Chondrocyte (in vitro differentiated cells): ENCODE data around the gene ALPL. TPM values are rescaled to one million over a fixed set of nuclear protein-coding genes. Genes with fewer than 3 reads are reported as not detected.

Experiments used
- DNase-seq: peaks from one replicate; pipeline ENCODE4 v3.0.0; 2021; ENCODE audit warnings: mixed read lengths, low spot score
- H3K27ac Mint-ChIP-seq: one replicate; pipeline ENCODE4 v1.8.0; 2021; ENCODE audit warnings: mild to moderate bottlenecking, moderate library complexity, mixed read lengths; ENCODE audit not compliant: unreplicated experiment
- H3K27me3 Mint-ChIP-seq: 2 replicates; pipeline ENCODE4 v1.8.0; 2021; ENCODE audit warnings: low read depth, mixed read lengths
- H3K36me3 Mint-ChIP-seq: 2 replicates; pipeline ENCODE4 v1.8.0; 2021; ENCODE audit warnings: low read depth, mixed read lengths
- H3K4me1 Mint-ChIP-seq: 2 replicates; pipeline ENCODE4 v1.8.0; 2021; ENCODE audit warnings: low read depth, mild to moderate bottlenecking, mixed read lengths
- H3K4me3 Mint-ChIP-seq: one replicate; pipeline ENCODE4 v1.8.0; 2021; ENCODE audit warnings: mild to moderate bottlenecking, moderate library complexity, mixed read lengths; ENCODE audit not compliant: unreplicated experiment
- H3K9me3 Mint-ChIP-seq: 2 replicates; pipeline ENCODE4 v1.8.0; 2021; ENCODE audit warnings: low read depth, mixed read lengths
- total RNA-seq: library from RNA; stranded (reverse); gene quantifications from 3 replicates; pipeline ENCODE4 v1.2.1, GENCODE V29; 2021
- TF ChIP-seq, protein P1 (sequence below): fragments of 200-600 bp; sonication (generic); IDR thresholded peaks from 2 replicates; pipeline ENCODE4 v1.5.0; 2021; ENCODE audit warnings: antibody characterized with exemption, mild to moderate bottlenecking, moderate library complexity

ALPL gene
- total RNA-seq, 1 donor from 2014 or later: 19.2 TPM

DNA sequence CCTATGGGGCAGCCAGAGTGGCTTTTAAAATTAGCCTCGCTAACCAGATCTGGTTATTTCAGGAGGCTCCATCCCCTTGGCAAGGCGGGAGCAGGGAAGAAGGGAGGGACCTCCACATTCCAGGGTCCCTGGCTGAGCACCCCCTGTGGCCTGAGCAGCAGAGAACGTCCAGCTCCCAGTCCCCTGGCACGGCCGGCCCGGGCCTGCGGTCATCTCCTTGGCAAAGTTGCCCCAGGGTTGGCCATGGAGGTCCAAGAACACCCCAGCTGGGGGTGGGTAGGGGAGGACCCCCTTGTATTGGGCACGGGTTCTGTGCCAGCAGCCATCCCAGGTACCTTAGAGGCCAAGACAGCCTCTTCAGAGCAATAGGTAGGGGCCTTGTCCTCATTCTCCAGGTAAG is 84.0 kb downstream of the ALPL start:
- H3K4me1 Mint-ChIP-seq: peaks cover 11% of the 10 kb centered on the region
- no peak overlapping the region for H3K4me3 Mint-ChIP-seq
- no peaks in the 10 kb centered on the region for H3K36me3 Mint-ChIP-seq
- TF ChIP-seq, protein P1, sequence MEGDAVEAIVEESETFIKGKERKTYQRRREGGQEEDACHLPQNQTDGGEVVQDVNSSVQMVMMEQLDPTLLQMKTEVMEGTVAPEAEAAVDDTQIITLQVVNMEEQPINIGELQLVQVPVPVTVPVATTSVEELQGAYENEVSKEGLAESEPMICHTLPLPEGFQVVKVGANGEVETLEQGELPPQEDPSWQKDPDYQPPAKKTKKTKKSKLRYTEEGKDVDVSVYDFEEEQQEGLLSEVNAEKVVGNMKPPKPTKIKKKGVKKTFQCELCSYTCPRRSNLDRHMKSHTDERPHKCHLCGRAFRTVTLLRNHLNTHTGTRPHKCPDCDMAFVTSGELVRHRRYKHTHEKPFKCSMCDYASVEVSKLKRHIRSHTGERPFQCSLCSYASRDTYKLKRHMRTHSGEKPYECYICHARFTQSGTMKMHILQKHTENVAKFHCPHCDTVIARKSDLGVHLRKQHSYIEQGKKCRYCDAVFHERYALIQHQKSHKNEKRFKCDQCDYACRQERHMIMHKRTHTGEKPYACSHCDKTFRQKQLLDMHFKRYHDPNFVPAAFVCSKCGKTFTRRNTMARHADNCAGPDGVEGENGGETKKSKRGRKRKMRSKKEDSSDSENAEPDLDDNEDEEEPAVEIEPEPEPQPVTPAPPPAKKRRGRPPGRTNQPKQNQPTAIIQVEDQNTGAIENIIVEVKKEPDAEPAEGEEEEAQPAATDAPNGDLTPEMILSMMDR: no peak
- H3K27me3 Mint-ChIP-seq: peaks cover 4% of the 10 kb centered on the region
- no peak overlapping the region for H3K27ac Mint-ChIP-seq
- DNase-seq: no peak
- H3K9me3 Mint-ChIP-seq: no peaks in the 10 kb centered on the region

DNA sequence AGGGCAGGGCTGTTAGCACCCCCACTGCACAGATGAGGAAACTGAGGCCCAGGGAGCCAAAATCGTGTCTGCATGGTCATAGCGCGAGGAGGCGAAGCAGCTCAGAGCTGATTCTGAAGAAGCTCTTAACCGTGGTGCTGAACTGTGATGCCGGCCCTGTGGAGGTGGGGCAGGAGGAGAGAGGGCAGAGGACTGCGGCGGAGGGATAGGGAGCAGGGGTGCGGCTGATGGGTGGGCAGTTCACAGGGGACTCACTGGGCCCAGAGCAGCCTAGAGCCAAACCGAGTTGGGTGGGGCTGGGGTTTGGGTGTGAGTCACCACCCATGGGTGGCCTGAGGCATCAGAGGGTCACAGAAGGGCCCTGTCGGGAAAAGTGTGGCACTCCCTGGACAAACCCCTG is 85.3 kb downstream of the ALPL start:
- DNase-seq: no peak
- Mint-ChIP-seq H3K9me3 (no peaks in the 10 kb centered on the region), H3K36me3 (no peaks in the 10 kb centered on the region), H3K27me3 (peaks cover 7% of the 10 kb centered on the region), H3K27ac (no peak overlapping the region), H3K4me1 (peaks cover 11% of the 10 kb centered on the region), H3K4me3 (no peak overlapping the region)
- TF ChIP-seq, protein P1: no peak

DNA sequence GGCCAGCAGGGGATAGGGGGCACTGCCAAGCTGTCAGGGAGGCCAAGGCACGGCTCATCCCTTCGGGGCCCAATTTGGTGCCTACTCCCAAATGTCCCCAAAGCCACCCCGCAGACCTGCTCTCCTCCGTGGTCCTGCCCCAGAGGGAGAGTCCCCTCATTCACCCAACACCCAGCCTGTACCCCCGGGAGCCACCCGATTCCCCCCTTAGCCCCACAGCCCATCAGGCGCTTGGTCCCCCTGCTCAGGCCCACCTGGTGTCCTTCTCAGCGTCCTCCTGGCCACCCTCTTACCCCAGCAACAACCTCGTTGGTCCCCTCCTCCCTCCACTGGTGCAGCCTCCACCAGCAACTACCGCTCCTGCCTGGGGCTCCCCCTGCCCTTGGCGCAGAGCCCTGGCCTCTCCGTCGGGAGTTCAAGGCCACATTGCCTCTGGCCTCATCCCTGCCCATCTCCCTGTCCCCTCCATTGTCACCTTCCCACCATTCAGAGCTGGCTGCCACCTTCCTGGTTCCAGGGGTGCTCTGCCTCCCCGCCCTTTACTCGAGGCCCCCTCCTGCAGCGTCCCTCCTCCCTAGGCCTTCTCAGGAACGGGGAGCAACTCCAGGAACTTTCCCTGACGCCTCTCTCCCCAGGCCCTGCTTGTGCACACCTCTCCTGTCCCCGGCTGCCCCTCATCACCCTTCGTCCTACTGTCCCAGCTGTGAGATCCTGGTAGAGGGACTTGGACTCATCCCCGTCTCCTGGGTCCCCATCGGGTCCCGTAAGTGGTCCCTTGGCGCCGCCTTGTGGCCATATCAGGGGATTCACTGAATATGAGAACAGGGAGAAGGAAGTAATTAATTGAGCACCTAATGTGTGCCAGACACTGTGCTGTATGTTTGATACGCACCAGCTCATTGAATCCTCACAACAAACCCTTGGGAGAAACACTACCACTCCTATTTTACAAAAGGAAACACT is 86.0 kb downstream of the ALPL start:
- H3K4me1 Mint-ChIP-seq: peaks cover 11% of the 10 kb centered on the region
- TF ChIP-seq, protein P1: peak; percentile 84
- no peak overlapping the region for H3K27ac Mint-ChIP-seq
- H3K4me3 Mint-ChIP-seq: no peak overlapping the region
- no peaks in the 10 kb centered on the region for H3K9me3 Mint-ChIP-seq
- no peaks in the 10 kb centered on the region for H3K36me3 Mint-ChIP-seq
- peaks cover 10% of the 10 kb centered on the region for H3K27me3 Mint-ChIP-seq
- DNase-seq: no peak

DNA sequence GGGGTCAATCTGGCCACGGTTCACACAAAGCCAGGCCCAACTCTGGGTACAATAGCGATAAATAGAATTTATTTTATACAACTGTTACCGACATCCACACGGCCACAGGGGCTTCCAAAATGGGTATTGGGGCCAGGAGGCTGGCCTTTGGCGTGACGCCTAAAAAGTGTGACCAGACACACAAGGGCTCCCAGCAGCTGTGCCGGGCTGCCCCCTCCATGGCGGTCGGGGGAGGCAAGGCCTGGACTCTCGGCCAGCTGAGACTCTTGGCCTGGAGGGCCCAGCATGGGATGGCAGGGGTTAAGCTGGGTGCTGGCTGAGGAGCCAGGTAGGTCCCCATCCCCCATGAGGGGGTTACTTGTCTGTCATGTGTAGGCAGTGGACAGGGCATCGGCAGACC is 87.0 kb downstream of the ALPL start:
- Mint-ChIP-seq H3K27ac (no peak overlapping the region), H3K4me3 (no peak overlapping the region), H3K27me3 (peaks cover 10% of the 10 kb centered on the region), H3K36me3 (no peaks in the 10 kb centered on the region), H3K9me3 (no peaks in the 10 kb centered on the region), H3K4me1 (peaks cover 5% of the 10 kb centered on the region)
- TF ChIP-seq, protein P1: no peak
- DNase-seq: no peak

DNA sequence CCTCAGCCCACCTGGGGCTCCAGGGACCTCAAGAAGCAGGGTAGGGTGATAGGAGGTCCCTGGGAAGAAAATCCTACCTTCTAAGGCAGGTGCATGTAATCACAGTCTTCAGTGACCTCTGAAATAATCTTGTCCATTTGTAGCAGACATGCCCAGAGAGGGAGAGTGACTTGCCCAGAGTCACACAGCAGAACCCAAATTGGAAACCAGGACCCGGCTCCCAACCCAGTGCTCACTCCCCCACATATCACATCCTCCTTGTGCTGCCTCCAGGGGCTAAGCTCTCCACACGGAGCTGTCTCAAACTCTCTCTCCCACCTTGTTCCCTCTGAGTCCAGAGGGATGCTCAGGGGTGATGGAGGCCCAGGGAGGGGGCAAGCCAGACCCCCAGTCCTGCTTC is 87.4 kb downstream of the ALPL start:
- Mint-ChIP-seq H3K9me3 (no peaks in the 10 kb centered on the region), H3K27me3 (peaks cover 10% of the 10 kb centered on the region), H3K27ac (no peak overlapping the region), H3K4me1 (peaks cover 5% of the 10 kb centered on the region), H3K4me3 (no peak overlapping the region), H3K36me3 (no peaks in the 10 kb centered on the region)
- TF ChIP-seq, protein P1: no peak
- DNase-seq: no peak
